ENCODE measurements around the gene C6orf58.
A peak's percentile ranks its signal among the peaks of the same experiment; 100 is the strongest.

Gene C6orf58

DNA sequence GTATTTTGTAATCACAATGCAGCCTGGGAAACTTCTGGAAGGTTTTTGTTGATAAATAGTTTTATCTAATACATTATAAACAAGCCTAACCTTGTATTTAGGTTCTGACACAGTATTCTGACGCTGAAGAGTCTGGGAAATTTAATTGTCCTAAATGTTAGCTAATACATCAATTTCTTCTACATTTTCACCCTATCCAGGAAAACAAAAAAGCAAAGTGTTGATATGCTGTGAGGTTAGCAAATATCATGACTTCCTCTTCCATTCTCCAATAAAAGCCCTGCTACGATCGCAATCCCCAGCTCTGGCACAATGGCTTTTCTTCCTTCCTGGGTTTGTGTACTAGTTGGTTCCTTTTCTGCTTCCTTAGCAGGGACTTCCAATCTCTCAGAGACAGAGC lies at the start of gene C6orf58:
Gene C6orf58 (plus strand): TSS at position 301 of the 400 bp plus-strand sequence. CDS start 12 bp downstream, at position 313.
- no peak for DNase-seq

DNA sequence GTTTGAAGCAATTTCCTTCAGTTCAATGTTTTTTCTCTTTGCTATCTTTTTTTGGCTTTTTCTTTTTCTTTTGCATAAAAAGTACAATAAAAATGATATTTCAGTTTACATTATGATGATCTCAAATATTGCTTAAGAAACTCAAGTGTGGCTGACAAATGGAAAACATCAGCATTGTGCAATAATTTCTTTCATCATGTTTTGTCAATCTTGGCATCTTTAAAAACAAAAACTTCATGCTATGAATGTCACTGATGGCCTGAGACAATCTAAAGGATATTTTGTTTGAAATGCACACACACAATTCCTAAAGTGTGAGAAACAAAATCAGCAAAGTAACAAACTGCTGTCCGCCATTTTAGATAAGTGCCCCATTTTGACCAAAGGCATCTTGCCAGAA lies 44.0 kb upstream of the C6orf58 start:
- DNase-seq: no peak

DNA sequence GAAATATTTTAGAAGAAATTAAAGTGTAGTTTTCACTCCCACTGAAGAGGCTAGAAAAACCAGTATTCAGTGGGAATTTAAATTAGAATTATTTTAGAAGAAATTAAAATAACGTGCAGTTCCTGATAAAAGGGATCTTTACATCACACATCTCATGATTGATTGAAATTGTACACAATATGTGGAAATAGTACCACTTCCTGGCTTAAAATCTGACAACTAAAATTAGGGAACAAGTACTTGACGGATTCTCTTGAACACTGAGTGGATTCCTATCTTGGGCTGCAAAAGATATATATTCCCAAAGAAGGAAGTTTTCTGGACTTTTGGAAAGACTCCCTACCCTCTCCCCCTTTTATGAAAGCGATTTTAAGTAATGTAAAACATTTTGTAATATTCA lies 43.2 kb upstream of the C6orf58 start:
- no peak for DNase-seq

DNA sequence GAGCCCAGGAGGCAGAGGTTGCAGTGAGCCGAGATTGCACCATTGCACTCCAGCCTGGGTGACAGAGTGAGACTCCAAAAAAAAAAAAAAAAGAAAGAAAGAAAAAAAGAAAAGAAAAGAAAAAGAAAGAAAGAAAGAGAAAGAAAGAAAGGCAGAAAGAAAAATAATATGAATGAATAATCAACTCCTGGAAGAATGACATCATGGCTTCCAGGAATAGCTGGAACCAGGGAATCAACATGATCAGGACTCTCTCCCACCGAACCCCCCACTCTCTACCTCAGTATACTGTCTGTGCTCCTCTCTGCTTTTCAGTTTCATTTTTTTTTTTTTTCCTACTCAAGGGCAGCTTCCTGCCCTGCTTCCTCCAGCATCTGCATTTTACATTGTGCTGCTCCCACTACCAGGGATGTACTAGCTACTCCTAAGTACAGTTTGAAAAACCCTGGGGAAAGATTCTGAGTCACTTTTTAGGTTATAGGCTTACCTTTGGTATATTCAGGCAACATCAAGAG lies 38.2 kb upstream of the C6orf58 start:
- DNase-seq: no peak

DNA sequence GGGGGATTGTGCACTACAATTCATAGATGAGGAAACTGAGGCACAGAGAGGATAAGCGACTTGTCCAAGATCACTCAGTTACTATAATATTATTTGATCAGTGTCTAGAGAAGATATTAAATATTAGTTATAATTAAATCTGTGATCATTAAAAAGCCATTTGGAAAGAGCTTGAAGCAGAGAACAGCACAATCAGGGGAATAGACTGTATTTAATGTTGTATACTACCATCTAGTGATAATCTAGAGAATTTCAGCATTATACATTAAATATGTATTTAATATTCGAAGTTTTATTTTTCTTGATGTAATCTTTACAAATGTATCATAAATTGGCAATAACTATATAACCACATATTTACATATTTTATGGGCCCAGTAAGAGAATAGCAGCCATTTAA lies 37.7 kb upstream of the C6orf58 start:
- DNase-seq: no peak

DNA sequence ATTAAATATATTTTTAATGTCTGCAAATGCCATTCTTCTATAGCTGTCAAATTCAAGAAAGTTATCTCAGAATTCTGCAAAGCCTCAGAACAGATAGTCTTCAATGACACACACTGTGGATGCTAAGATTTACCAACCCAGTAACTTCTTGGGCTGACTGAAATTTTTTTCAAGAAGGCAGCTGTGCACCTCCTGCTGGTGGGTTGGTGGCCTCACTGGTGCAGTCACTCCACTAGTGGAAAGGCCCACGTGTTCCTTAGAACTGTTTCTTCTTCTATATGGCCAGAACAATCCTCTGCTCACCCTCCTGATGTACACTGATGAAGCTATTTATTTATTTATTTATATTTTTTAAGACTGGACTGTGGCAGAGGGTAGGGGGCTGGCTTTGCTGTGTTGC lies 29.8 kb upstream of the C6orf58 start:
- peak in 1 of 2 donors; percentile 3 for DNase-seq

DNA sequence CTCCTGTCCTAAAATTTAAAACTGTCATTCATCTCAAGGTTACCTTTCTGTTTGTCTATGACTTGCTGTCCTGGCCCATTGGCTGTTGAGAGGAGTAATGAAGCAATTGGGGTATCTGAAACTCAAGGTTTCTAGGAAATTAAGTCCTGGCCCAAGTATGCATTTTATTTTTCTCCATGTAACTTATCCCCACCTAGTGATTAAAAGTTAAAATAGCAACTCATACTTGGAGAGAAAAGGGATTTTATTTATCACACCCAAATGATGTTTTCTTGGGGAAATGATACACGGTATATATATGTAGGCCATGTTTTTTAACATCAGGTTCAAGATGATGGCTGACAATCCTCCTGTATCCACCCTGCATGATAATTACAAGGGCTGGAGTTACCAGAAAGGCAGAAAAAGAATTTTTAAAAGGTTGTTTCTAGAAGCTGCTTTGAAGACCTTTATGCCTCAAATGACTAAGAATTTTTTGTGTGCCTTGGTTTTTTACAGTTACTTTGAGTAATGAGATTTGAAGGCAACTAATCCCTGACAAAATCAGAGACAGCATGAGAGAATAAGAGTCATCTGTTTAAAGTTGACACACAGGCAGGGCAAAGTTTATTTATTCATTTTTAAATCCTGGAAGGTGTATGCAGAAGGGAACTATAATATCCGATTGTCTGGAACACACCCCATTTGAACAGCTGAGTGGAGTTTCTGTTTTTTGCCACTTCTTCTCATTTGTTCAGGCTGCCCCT lies 28.9 kb upstream of the C6orf58 start:
- DNase-seq: no peak

DNA sequence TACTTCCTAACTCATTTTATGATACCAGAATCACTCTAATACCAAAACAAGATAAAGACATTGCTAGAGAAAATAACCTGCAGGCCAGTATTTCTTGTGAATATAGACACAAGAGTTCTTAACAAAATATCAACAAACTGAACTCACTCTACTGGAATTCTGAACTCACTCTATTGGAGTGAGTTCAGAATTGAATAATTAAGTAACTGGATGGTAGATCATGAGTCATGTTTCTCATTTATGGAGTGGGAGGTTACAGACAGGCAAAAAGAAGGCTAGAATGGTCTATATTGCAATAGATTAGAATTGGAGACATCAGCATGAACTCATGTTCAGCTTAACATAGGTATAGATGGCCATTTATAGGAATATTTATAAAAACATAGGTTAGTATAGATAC lies 26.6 kb upstream of the C6orf58 start:
- DNase-seq: no peak

DNA sequence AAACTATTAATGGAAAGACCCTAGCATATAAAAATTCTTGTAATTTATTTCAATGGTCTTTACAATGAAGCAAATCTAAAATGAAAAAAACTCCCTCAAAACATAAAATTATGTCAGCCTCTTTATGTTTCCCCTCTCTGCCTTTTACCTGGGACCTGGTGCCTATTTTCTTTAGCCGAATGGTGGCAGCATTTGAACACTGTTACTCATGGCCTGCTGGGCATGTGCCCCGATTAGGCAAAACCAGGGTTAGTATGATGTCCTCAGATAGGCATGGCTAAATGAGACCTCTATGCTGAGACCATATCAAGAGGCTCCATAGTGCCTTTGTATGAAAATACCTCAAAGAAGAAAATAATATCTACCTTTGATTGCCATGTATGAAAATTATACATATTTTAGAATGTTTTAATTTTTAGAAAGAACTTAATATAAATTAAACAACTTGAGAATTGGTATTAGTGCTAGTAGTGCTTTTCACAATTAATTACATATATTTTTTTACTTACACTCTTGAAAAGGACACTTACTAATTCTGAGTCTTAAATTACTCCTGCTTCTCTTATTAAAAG lies 22.5 kb upstream of the C6orf58 start:
- DNase-seq: no peak

DNA sequence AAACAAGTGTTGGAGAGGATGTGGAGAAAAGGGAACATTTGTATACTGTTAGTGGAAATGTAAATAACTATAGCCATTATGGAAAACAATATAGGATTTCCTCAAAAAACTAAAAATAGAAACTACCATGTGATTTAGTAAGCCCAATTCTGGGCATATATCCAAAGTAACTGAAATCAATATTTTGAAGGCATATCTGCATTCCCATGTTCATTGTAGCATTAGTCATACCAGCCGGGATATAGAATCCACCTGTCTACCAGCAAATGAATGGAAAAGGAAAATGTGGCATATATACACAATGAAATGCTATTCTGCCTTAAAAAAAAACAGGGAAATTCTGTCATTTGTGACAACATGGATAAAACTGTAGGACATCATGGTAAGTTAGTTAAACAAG lies 15.3 kb upstream of the C6orf58 start:
- no peak for DNase-seq

DNA sequence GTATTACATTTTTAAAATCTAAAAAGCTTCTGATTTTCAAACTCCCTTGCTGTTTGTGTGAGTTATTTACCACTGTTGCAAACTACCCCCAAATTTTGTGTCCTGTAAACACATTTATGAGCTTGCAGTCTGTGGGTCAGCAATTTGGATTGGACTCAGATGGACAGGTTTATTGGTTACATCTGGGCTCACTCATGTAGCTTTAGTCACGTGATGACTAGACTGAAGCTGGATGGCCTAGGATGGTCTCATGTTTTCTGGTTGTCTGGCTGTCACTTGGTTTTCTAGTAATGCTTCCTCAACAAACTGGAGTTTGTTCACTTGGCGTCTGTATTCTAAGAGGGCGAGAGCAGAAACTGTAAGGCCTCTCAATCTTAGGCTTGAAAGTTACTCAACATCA lies 12.2 kb upstream of the C6orf58 start:
- no peak for DNase-seq

DNA sequence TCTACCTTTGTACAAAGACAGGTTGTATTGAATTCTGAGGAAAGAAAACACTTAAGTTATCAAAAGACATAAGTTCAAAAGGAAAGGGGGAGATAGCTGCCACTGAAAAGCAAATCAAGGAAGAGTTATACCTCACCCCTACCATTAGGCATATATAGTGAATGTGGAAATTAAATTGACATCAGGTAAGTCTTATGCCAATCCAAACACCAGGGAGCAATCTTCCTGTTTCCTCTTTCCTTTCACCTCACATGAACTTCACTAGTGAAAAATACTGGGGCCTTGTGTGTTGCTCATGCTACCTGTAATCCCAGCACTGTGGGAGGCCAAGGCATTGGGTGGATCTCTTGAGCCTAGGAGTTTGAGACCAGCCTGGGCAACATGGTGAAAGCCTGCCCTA lies 10.9 kb upstream of the C6orf58 start:
- no peak for DNase-seq

DNA sequence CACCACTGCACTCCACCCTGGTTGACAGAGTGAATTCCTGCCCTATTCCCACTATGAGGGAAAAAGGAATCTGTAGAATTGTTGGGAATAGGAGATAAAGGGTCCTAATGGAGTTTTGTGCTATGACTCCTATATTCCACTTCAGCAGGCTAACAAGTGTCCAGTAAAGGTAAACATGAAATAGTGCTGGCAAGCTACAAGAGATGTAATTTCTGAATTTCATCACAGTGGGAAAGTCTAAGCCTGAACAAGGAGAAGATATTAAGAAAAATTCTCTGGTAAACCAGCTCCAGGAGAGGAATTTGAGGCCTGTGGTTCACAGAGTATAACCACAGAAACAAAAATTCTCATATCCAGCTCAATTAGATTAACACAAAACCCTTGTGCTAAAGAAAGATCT lies 10.3 kb upstream of the C6orf58 start:
- DNase-seq: no peak

DNA sequence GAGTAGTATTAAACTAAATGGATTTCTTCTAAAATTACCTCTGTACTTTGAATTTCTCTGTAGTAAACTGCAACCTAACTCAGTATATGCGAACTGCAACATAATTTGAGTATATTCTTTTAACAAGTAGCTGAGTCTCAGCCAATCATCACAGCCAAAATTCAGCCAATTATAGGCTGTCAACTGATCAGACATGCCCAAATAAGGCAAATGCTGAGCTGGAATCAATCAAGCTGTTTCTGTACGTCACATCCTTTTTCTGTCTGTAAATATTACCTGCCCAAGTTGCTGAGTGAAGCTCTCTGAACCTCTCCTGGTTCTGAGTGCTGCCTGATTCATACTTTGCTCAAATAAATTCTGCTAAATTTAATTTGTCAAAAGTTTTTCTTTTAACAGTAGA lies 9.5 kb upstream of the C6orf58 start:
- DNase-seq: no peak

DNA sequence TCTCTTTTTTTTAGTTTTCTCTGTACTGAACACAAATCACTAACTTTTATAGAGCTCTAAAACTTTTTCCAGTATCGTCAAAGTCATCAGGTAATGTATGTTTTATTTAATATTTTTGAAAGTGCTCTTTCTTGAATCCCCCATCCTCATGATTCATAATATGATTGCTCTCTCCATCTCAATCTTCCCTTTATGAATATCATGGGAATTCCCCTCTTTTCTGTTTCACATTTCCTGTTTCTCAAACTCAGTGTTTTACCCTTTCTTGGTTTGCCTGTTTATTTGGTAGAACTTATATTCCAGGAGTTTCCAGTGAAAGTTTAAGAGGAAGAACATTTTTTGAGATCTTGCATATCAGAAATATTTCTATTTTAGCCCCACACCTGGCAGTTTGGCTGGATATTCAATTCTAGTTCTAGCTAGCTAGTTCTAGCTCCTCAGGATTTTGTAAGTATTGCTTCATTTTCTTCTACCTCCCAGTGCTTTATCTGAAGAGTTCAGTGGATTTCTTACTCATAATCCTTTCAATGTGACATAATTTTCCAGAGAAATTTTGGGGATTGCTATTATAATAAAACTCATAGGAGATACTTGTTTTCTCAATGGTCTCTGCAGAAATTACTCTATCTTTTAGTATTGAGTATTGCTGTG lies 6.1 kb upstream of the C6orf58 start:
- DNase-seq: no peak

DNA sequence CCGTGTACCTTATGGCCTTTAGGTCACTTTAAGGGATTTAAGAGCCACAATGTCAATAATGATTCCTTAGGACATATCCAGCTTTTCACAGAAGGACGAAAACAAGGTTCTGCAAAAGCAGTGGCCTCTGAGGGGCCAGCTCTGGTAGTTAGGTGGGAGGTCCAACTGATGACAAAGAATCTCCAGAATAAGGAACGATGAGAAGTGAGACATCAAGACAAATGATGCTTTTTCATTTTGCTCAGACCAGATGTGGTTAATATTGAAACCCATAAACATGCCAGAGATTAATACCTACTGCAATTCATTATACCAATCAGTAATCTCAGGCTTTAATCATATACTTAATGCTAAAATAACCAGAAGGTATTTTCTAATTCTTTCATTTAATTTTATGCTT lies 1.9 kb downstream of the C6orf58 start:
- no peak for DNase-seq

DNA sequence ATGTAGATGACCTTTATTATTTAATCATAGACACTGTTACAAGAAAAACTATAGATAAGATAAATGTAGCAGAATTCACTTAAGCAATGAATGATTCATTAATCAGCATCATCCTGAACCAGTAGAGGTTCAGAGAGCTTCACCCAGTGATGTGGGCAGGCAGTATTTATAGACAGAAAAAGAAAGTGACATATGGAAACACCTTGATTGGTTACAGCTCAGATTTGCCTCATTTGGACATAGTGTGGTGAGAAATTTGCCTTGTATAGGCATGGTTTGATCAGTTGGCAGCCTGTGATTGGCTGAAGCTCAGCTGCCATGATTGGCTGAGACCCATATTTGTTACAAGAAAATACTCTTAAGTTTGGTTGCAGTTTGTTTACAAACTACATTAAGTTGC lies 4.6 kb downstream of the C6orf58 start:
- DNase-seq: no peak

DNA sequence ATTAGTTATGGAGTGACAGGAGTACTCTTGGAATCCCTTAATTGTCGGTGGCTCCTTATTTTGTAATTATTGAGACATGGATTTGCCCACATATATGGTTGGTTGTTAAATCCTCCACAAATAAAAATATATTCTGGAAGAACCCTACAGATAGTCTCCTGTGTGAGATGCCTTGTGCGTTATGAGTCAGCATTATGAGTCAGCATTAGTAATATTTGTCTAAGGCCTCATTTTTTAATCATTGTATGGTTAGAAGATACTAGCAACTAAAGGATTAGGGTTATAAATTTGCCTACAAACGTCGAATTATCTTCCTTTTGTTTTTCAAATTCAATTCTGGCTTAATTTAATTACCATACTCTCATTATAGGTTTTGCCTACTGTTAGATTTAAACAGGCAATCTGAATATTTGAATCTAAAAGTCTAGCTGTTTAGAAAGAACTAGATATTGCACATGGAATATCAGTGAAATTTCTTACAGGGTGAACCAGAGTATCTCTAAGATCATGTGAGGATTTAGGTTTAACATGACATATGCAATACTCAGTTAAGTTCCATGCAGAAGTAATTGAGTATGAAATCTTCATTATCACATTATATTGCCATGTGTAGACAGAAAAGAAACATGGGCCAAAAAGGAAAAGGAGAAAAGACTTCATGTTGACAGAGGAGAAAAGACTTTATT lies 5.9 kb downstream of the C6orf58 start:
- DNase-seq: no peak

DNA sequence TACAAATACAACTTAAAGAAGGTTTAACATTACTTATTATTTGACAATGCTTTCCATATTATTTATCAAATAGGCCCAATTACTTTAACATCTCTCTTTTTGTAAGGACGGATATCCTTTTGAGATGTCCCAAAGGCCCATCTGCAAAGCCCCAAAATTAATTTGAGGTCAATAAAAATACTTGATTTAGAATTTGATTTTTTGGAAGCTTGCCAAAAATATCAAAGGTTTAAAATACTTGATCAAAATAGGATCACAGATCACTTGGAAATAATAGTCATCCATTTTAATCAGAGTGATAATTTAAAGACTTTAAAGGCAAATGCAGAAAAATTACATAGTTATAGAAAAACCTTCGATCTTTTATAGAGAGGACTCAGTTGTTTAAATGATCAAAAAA lies 8.1 kb downstream of the C6orf58 start:
- DNase-seq: no peak

DNA sequence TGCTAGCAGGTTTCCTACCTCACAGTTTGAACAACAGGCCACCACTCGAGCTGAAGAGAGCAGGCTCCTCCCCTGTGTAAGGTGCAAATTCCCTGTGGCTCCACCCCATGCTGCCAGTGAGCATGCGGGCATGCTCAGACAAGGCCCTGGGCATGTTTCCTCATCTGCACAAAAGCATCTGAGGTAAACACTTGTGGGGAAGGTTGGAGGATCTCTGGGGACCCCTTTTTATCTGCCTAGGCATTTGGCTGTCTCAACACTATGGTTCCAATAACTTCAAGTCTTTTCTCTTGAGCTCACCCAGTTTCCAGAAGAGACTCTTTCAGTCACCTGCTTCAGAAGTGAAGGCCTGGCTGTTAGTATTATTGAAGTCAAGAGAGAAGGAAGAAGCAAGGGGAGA lies 9.4 kb downstream of the C6orf58 start:
- no peak for DNase-seq

DNA sequence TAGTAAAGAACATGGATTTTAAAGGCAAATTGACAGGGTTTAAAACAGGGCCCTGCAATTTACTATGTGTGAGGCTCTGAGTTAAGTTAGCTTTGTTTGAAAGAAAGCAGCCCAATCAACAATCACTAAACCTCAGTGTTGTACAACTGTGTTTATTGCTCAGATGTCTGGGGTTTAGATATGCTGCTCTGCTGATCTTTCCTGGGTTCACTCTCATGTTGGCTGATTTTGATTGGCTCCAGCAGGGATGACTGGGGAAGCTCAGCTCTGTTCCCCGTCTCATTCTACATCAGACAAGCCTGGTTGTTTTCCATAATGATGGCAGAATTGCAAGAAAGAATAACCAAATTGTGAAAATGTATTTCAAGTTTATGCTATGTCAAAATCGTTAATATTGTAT lies 10.9 kb downstream of the C6orf58 start:
- no peak for DNase-seq

DNA sequence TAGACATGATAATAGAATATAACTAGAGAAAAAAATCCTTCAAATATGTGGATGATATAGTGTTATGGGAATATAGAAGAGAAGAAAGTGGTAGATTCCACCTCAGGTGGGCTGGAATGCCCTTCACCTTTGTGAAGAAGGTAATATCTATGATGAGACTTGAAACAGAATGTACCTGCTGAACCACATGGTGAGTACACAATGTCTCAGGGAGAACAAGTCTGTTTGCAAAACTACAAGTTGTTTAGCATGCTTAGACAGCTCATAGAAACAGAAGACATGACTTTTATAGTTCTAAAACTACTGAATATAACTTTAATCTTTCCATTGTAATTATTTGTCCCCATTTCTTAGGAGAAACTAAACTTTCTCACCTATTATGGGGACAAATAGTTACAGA lies 12.2 kb downstream of the C6orf58 start:
- no peak for DNase-seq

DNA sequence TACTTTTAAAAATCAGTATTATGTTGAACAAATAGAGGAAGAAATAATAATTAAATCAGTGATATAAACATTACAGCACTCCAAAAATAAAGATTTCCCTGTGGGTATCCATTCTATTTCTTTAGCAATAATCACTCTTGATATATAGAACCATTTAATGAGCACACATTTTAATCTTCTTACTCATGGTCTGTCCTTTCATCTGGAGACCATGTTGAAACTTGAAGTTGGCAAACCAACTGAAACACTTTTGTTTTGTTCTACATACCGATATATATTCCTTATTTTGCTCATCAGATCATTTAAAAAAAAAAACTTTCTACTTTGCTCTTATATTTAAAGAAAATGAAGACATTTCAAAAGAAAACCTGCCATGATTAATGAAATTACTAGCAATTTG lies 13.4 kb downstream of the C6orf58 start:
- no peak for DNase-seq

DNA sequence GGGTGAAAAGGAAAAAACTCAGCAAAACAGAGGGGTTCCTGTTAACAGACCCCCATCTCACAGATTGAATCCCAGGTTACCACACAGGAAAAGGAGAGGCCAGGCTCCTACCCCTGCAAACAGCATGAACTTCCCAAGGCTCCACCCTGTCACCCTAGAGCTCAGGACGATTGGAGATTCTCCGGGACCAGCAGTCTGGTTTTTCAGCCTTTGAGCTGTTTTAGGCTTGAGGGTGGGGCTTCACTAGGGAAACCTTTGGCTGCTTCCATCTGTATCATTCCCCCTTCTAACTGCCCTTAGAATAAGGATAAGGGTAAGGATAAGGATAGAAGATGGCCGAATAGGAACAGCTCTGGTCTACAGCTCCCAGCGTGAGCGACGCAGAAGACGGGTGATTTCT lies 16.0 kb downstream of the C6orf58 start:
- DNase-seq: no peak
